Trophoblast cell (in vitro differentiated cells and primary cell): ENCODE data around the gene PARK7.

ENCODE experiments used
- DNase-seq, 2 donors: peaks; one replicate each; pipeline ENCODE4 v3.0.0-alpha.2; 2016
- H2AFZ ChIP-seq: 2 replicates; pipeline ENCODE4 v1.6.1; 2013; ENCODE audit warnings: low read length, moderate library complexity, mild to moderate bottlenecking; ENCODE audit not compliant: insufficient read depth, poor library complexity
- H2AK5ac ChIP-seq: 2 replicates; pipeline ENCODE4 v1.6.1; 2013; ENCODE audit warnings: mild to moderate bottlenecking, low read length
- H2BK120ac ChIP-seq: 2 replicates; pipeline ENCODE4 v1.6.1; 2013; ENCODE audit warnings: low read length, mild to moderate bottlenecking, moderate library complexity; ENCODE audit not compliant: insufficient read depth, poor library complexity
- H2BK12ac ChIP-seq: 2 replicates; pipeline ENCODE4 v1.6.1; 2013; ENCODE audit warnings: mild to moderate bottlenecking, low read length, moderate library complexity
- H2BK5ac ChIP-seq: 2 replicates; pipeline ENCODE4 v1.6.1; 2013; ENCODE audit warnings: low read length, low read depth, moderate library complexity, mild to moderate bottlenecking; ENCODE audit not compliant: poor library complexity
- H3K14ac ChIP-seq: 2 replicates; pipeline ENCODE4 v1.6.1; 2013; ENCODE audit warnings: mild to moderate bottlenecking, low read length
- H3K18ac ChIP-seq: 2 replicates; pipeline ENCODE4 v1.6.1; 2013; ENCODE audit warnings: mild to moderate bottlenecking, low read length
- H3K23ac ChIP-seq: 2 replicates; pipeline ENCODE4 v1.6.1; 2013; ENCODE audit warnings: low read length
- H3K27ac ChIP-seq: 2 replicates; pipeline ENCODE4 v1.5.1; 2013; ENCODE audit warnings: low read depth, mild to moderate bottlenecking, inconsistent platforms, low read length, moderate library complexity
- H3K27me3 ChIP-seq: 2 replicates; pipeline ENCODE4 v1.6.1; 2013; ENCODE audit warnings: inconsistent platforms, mild to moderate bottlenecking, low read length, moderate library complexity; ENCODE audit not compliant: insufficient read depth
- H3K36me3 ChIP-seq, 2 experiments: 1 replicate in 1 of 2; 2 replicates in 1 of 2; pipeline ENCODE4 v1.6.1; 2013; ENCODE audit warnings: low read length in 2 of 2, mild to moderate bottlenecking in 2 of 2, moderate library complexity in 1 of 2; ENCODE audit not compliant: insufficient read depth in 2 of 2, control insufficient read depth in 1 of 2
- H3K4ac ChIP-seq: 2 replicates; pipeline ENCODE4 v1.6.1; 2013; ENCODE audit warnings: low read depth, mild to moderate bottlenecking, low read length, moderate library complexity
- H3K4me1 ChIP-seq, 2 experiments: 1 replicate in 1 of 2; 2 replicates in 1 of 2; pipeline ENCODE4 v1.6.1; 2013; ENCODE audit warnings: low read length in 2 of 2, mild to moderate bottlenecking in 2 of 2, moderate library complexity in 1 of 2; ENCODE audit not compliant: insufficient read depth in 2 of 2, control insufficient read depth in 1 of 2
- H3K4me2 ChIP-seq: 2 replicates; pipeline ENCODE4 v1.6.1; 2013; ENCODE audit warnings: inconsistent platforms, mild to moderate bottlenecking, low read length, moderate library complexity
- H3K4me3 ChIP-seq: 2 replicates; pipeline ENCODE4 v1.5.1; 2013; ENCODE audit warnings: mild to moderate bottlenecking, low read depth, low read length, inconsistent platforms
- H3K79me1 ChIP-seq: one replicate; pipeline ENCODE4 v1.6.1; 2013; ENCODE audit warnings: low read length
- H3K79me2 ChIP-seq: 2 replicates; pipeline ENCODE4 v1.6.1; 2013; ENCODE audit warnings: low read length, mild to moderate bottlenecking; ENCODE audit not compliant: control insufficient read depth, insufficient read depth, poor library complexity
- H3K9ac ChIP-seq: 2 replicates; pipeline ENCODE4 v1.6.1; 2013; ENCODE audit warnings: mild to moderate bottlenecking, low read length
- H3K9me3 ChIP-seq: 2 replicates; pipeline ENCODE4 v1.6.1; 2013; ENCODE audit warnings: low read depth, mild to moderate bottlenecking, control low read depth, inconsistent platforms, low read length; ENCODE audit not compliant: insufficient read depth
- H4K12ac ChIP-seq: 2 replicates; pipeline ENCODE4 v1.6.1; 2013; ENCODE audit warnings: low read depth, mild to moderate bottlenecking, low read length, moderate library complexity
- H4K8ac ChIP-seq: 2 replicates; pipeline ENCODE4 v1.6.1; 2013; ENCODE audit warnings: low read depth, mild to moderate bottlenecking, low read length, moderate library complexity
- H4K91ac ChIP-seq: one replicate; pipeline ENCODE4 v1.6.1; 2013; ENCODE audit warnings: low read depth, mild to moderate bottlenecking, low read length, moderate library complexity
- WGBS: extraction: QIAGEN DNeasy Blood & Tissue Kit; methylation state at CpG from one replicate; pipeline ENCODE4 v1.1.7; 2013; ENCODE audit warnings: missing lambda C conversion rate; ENCODE audit not compliant: insufficient read length, insufficient coverage; ENCODE audit errors: extremely low coverage; 5-methylcytosine and 5-hydroxymethylcytosine counted together

Gene PARK7

GRCh38 chr1:7930645-7931445 is 30.7 kb upstream of the PARK7 start:
- no peak overlapping the region for H4K8ac ChIP-seq
- no peak overlapping the region for H3K27ac ChIP-seq
- no peak overlapping the region for H4K12ac ChIP-seq
- H3K23ac ChIP-seq, result no peak overlapping the region
- no peak overlapping the region for H4K91ac ChIP-seq
- WGBS, result no CpG with 5 or more reads among the region's 15 CpGs
- H2AFZ ChIP-seq, result no peak overlapping the region
- H3K79me2 ChIP-seq, result no peaks in the 10 kb centered on the region
- no peaks in the 10 kb centered on the region for H3K79me1 ChIP-seq
- no peak overlapping the region for H3K4me3 ChIP-seq
- no peaks in the 10 kb centered on the region for H3K4me1 ChIP-seq
- H2BK5ac ChIP-seq, result no peak overlapping the region
- DNase-seq, result no peak
- H2BK120ac ChIP-seq, result no peak overlapping the region
- H2BK12ac ChIP-seq, result no peak overlapping the region
- H2AK5ac ChIP-seq, result no peak overlapping the region
- H3K36me3 ChIP-seq, result no peaks in the 10 kb centered on the region
- no peak overlapping the region for H3K18ac ChIP-seq
- H3K27me3 ChIP-seq, result no peaks in the 10 kb centered on the region
- H3K4ac ChIP-seq, result no peak overlapping the region
- no peak overlapping the region for H3K9ac ChIP-seq
- no peak overlapping the region for H3K14ac ChIP-seq
- H3K9me3 ChIP-seq, result no peaks in the 10 kb centered on the region
- no peak overlapping the region for H3K4me2 ChIP-seq

- Histone ChIP-seq H3K4me2 (no peak overlapping the region), H3K27ac (no peak overlapping the region), H3K79me1 (no peaks in the 10 kb centered on the region), H2AK5ac (no peak overlapping the region), H3K4ac (no peak overlapping the region), H4K8ac (no peak overlapping the region), H3K23ac (no peak overlapping the region), H2BK12ac (no peak overlapping the region), H2BK5ac (no peak overlapping the region), H3K4me3 (no peak overlapping the region), H3K4me1 (no peaks in the 10 kb centered on the region), H4K12ac (no peak overlapping the region), H3K27me3 (no peaks in the 10 kb centered on the region), H3K79me2 (no peaks in the 10 kb centered on the region), H3K36me3 (no peaks in the 10 kb centered on the region), H4K91ac (no peak overlapping the region), H3K9me3 (no peaks in the 10 kb centered on the region), H2BK120ac (no peak overlapping the region), H3K9ac (no peak overlapping the region), H3K14ac (no peak overlapping the region), H3K18ac (no peak overlapping the region), H2AFZ (no peak overlapping the region)
- no peak for DNase-seq
- no CpG with 5 or more reads among the region's 2 CpGs for whole genome bisulfite sequencing
Measured at GRCh38 chr1:7931446-7931812, 30.1 kb upstream of the PARK7 start.

- Histone ChIP-seq H3K9ac (no peak overlapping the region), H3K14ac (no peak overlapping the region), H3K79me1 (no peaks in the 10 kb centered on the region), H3K23ac (no peak overlapping the region), H3K79me2 (no peaks in the 10 kb centered on the region), H3K27me3 (no peaks in the 10 kb centered on the region), H2AK5ac (no peak overlapping the region), H3K36me3 (no peaks in the 10 kb centered on the region), H2BK12ac (no peak overlapping the region), H3K4me2 (no peak overlapping the region), H4K12ac (no peak overlapping the region), H2AFZ (no peak overlapping the region), H3K4ac (no peak overlapping the region), H4K91ac (no peak overlapping the region), H3K9me3 (no peaks in the 10 kb centered on the region), H3K27ac (no peak overlapping the region), H4K8ac (no peak overlapping the region), H3K18ac (no peak overlapping the region), H2BK120ac (no peak overlapping the region), H3K4me1 (no peaks in the 10 kb centered on the region), H2BK5ac (no peak overlapping the region), H3K4me3 (no peak overlapping the region)
- peak in 1 of 2 donors; percentile 13 for DNase-seq
- WGBS, result no CpG with 5 or more reads among the region's 15 CpGs
Measured at GRCh38 chr1:7932524-7933138, 28.9 kb upstream of the PARK7 start.

GRCh38 chr1:7938070-7938469 is 23.4 kb upstream of the PARK7 start:
- H3K36me3 ChIP-seq, result no peaks in the 10 kb centered on the region

More at GRCh38 chr1:7938070-7938469, 23.4 kb upstream of the PARK7 start:
- Histone ChIP-seq H3K9me3 (peaks cover 2% of the 10 kb centered on the region), H3K14ac (no peak overlapping the region), H3K27me3 (peaks cover 13% of the 10 kb centered on the region), H4K8ac (no peak overlapping the region), H3K23ac (no peak overlapping the region), H2AFZ (no peak overlapping the region), H3K4me3 (no peak overlapping the region), H3K18ac (no peak overlapping the region), H2BK12ac (no peak overlapping the region), H4K12ac (no peak overlapping the region), H3K4me1 (peaks cover 2 to 5% of the 10 kb centered on the region in 2 experiments), H3K9ac (no peak overlapping the region), H2BK5ac (no peak overlapping the region), H2BK120ac (no peak overlapping the region), H3K79me2 (no peaks in the 10 kb centered on the region), H3K4me2 (no peak overlapping the region), H2AK5ac (no peak overlapping the region), H3K79me1 (no peaks in the 10 kb centered on the region), H3K4ac (no peak overlapping the region), H3K27ac (no peak overlapping the region), H4K91ac (no peak overlapping the region)
- whole genome bisulfite sequencing, result no CpG with 5 or more reads among the region's 3 CpGs
- no peak for DNase-seq
